Effector CD4-positive, alpha-beta T cell (primary cell): ENCODE measurements around the gene AUH.
A peak's percentile ranks its signal among the peaks of the same experiment; 100 is the strongest.
"Not testable (repeated sequence)": the region's sequence is repeated elsewhere in the genome, so short reads cannot be mapped to it uniquely, and the experiment has no call there.

Experiments used
- DNase-seq: peaks from one replicate; pipeline ENCODE4 v3.0.0-alpha.2; 2020

AUH gene

GRCh38 chr9:91202736-91203283, 158.9 kb downstream of the AUH start:
- DNase-seq, result no peak

- no peak for DNase-seq
Observed at GRCh38 chr9:91200692-91201336, 160.9 kb downstream of the AUH start.

DNA sequence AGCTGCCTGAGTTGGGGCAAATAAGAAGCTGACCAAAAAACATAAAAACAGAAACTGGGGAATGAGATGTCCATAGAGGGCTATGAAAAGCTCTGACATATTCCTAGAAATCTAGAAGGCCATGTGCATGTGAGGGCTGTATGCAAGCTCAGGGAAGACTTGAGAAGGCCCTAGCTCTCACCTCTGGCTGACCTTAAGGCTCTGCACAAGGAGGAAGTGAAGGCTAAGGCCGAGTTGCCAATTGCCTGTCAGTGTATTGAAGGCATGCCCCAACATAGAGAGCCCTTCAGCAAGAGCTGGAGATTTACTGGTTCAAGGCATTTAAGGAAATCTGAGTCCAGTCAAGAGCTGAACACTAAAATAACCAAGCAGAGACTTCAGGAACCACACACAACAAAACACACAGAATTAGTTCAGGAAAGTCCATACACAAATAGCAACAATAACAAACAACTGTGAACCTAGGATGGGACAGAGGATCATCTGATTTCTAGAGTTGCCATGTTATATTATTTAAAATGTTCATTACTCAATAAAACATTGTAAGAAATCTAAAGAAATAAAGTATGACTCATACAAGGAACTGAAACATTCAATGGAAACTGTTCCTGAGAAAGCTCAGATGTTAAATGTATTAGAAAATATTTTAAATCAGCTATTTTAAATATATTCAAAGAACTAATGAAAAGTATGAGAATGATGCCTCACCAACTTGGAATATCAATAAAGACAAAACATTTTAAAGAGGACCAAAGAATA, 161.8 kb downstream of the AUH start:
- DNase-seq, result no peak

GRCh38 chr9:91198881-91199280, 162.8 kb downstream of the AUH start:
- not testable (repeated sequence) for DNase-seq

DNA sequence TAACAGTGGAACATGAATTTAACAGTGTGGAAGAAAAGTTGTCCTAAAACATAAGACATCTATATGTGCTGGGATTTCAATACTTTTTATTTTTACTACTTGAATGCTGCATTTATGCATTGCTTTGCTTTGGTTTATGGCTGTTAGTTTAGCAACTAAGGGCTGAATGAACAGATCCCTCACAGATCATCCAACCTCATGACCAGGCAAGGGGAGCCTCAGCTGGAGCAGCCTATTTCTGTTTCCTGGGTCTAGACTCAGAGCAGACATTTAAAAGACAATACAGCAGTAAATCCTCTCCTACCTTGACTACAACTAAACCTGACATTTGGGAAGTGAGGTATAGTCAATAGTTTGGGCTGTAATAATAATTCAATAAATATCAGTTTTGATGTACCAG, 163.3 kb downstream of the AUH start:
- no peak for DNase-seq

DNA sequence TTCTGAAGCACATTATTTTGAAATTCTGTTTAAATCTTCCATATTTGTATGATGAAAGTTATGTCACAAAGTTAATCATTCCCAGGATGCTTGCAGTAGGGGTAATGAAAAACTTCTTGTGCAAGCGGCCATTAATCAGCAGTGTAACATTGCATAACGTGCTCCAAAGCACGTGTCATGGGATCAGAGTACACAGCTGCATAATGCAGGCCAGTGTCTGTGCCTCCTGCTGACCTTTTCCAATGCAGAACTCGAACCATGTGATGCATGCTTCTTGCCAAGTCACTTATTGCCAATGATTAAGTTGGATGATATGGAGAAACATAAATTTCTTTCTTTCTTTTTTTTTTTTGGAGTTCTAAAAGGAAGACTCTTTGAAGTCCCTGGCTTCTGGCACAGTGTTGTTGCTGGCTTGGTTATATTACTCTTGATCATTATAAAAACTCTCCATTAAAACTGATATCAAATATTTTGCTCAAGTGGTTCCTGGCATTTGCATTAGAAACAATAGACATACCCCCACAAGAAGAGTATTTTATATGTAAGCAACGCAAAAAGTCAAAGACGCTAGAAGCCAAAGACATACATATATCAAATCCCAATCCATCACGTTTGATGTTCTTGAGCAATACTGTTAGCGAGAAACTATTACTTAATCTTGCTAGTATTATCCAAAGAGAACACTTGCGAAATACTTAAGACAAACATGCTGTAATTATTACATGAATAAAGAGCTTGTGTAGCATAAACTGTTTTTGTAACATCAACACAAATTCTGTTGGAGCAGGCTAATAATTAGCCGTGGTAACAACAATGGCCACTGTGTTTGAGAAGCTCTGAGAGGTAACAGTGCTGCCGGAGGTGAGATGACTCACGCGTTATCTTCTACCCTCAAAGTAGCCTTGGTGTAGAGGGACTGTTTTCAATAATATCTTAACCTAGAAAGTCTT, 164.2 kb downstream of the AUH start:
- DNase-seq, result no peak

DNA sequence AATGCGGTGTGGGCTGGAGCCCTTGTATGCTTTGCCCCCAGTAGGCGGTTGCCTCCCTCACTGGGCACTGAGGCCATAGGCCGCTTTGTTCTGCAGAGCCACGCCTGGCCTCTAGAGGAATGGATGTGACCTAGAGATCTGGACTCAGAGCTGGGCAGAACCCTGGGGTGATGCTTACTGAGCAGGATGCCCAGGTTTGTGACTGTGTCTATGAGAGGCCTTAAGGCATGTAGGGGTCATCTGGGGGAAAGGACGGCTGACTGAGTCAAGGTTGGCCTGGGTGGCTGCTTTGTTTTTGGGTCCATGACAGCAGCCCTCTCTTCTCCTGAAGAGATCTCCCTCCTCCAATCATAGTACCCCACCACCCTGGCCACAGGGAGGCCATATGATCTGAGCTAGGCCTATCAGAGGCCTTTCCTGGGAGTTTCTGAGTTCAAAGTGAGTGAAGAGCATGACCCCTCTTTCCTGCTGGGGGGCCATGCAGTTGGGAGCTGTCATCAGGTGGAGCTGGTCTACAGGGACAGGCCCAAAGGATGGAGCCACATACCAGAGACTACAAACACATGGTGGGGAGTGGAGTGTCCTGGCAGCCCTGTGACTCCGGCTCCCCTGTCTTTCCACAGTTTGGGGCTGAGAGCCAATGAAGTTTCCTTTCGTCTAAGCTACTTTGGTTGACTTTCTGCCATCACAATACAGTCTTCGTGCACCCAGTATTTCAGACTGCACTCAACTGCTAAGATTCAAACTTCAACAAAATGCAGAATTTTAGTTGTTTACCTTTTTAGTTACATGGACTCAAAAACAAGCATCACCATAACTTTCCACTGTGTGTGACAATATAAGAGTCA, 165.4 kb downstream of the AUH start:
- DNase-seq, result no peak

DNA sequence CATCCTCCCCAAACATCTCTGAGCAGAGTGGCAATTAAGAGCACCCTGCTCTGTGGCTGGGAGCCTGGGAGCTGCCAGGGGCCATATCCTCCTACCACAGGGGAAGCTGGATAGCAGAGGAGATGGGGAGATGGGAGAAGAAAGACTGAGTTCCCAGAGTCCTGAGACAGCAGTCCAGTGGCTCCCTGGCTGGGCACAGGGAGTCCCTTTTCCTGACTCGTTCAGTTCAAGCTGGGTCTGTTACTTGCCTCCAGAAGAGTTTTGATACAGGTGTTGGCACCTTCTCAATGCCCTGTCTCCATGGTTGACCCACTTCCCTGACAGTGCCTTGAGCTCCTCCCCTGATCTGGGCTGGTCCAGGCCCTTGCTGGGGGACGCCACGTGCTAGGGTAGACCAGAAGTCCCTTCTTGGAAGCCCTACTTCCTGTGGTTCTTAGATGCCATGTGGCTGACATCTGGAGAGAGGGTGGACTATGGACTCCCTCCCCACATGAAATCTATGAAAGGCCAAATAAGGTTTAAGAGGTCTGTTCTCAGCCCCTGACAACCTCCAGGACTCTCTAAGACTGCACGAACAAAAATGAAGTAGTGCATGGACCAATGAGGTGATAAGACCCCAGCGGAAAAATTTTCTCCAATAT, 166.2 kb downstream of the AUH start:
- DNase-seq, result no peak

DNA sequence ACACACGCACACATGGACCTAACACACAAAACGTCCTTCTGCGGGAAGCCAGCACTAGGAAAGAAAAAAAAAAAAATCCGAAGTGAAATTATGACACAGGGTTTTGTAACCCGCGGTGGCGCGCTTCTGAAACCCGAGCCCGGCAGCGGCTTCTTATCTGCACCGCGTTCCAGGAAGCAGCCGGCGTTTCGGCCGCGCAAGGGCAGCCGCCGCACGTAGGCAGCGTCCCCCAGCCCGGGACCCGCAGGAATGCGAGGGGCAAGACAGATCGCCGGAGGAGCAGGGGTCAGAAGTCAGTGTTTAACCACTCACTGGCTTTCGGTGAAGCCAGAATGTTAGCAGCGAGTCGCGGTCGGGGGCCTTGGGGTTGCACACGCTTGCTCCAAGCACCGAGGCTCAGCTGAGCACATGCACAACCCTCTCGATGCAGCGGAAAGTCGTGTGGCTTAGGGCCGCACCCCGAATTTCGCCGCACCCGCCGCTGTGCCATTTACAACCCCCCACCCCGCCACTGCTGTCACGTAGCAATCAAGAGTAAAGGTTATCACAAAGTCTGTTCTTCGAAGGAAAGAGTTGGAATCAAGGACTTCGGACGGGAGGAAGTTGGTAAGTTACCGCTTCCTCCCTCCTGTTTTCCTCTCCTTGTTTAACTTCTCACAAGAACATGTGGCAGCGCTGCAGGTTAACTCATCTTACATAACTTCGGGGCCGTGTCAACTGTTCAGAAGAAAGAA, 167.9 kb downstream of the AUH start:
- DNase-seq, result peak; percentile 23

DNA sequence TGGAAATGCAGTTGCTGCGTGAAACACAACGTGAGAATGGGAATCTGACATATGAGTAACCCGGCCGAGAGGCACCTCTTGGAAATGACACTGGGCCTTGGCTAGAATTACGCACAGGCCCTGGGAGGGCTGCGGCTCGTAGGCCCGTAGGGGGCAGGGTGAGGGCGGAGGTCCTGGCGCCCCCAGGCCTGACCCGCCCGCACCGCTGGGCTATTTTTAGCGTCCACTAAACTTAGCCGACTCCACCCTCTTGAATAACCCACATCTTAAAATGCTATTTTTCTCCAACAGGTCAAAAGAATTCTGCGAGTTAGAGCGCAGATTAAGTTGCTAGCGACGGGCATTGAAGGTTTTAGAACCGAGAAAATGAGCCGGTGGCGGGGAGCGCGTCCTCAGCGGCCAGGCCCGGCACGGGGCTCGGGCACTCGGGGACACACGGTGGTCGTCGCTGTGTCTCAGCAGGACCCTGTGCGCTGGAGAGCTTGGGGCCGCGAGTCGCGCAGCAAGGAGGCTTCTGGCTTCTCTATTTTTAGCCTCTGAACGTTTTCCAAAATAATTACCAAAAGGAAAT, 168.5 kb downstream of the AUH start:
- peak; percentile 7 for DNase-seq

GRCh38 chr9:91192381-91193086, 169.2 kb downstream of the AUH start:
- DNase-seq, result no peak

DNA sequence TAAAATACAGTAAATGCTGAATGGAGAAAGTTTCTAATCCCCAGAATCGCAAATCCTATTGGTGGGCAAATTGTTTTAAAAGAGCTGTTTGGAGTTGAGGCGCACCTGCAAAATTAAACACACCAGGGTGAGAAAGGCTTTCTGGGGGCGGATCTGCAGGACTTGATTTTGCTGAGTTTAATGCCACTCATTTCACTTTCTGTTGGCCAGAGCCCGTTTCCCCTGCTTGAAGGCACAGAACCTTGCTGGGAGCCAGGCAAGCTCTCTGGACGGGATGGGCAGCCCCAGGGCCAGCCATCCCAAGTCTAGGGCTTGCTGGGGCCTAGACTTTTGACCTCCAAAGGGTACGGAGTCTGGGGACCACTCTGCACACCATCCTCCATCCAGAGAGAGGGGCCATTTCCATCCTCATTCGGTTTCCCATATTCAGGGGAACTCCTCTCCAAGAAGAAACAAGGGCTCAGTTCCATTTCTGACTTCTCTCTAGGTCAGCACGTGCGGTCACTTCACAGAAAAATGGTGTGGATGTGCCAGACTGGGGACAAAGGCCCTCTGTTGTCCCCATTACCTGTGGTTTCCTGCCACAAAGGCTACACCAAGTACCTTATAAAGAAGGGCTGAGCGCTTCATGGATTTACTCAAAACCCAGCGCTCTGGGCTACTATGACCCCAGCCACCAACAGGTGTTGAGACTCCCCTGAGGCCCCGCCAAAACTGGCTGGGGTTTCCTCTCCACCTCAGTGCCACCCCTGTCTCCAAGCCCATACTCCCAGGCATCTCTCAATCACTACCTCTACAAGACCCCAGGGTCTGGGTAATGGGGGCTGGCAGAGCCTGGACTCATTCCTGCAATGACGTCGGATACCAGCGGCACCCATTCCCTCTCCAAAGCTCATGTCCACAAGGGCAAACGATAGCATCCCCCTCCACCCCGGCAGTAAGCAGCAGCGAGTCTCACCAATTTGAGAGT, 170.0 kb downstream of the AUH start:
- no peak for DNase-seq

- DNase-seq, result no peak
Observed at GRCh38 chr9:91190062-91190461, 171.7 kb downstream of the AUH start.

DNA sequence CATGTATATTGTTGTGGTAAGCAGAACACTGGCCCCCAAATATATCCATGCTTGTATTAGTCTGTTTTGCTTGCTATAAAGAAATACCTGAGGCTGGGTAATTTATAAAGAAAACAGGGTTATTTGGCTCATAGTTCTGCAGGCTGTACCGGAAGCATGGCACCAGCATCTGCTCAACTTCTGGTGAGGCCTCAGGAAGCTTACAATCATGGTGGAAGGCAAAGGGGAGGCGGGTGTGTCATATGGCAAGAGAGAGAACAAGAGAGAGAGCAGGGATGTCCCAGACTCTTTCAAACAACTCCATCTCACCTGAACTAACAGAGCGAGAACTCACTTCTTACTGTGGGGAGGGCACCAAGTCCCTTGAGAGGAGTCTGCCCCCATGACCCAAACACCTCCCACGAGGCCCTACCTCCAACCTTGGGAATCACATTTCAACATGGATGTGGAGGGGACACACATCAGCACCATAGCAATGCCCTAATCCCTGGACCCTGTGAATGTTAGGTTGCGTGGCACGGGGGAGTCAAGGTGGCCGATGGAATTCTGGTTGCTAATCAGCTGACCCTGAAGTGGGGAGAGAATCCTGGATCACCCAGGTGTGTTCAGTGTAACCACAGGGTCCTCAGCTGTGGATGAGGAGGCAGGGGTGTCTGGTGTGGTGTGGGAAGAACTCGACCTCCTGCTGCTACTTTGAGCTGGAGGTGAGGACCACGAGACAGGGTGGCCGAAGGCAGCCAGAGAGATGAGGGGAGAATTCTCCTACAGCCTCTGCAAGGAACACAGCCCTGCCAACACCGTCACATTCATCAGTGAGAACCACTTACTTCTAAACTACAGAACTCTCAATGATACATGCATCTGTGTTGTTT, 172.8 kb downstream of the AUH start:
- DNase-seq, result no peak

DNA sequence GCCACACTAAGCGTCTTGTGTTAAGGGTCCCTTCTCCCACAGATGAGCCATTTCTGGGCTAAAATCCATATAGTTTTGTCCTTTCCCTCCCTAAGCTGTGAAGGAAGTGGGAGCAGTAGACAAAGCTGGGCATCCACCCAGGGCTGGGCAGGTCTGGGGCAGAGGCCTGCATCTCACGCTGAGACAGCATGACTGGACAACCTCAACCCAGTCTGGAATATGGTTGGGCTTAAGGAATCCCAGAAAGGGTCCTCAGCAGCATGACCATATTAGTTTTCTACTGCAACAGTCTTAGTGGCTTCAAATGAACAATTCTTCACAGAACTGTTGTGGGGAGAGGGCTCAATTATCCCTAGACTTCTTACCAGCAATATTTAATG, 173.8 kb downstream of the AUH start:
- no peak for DNase-seq

DNA sequence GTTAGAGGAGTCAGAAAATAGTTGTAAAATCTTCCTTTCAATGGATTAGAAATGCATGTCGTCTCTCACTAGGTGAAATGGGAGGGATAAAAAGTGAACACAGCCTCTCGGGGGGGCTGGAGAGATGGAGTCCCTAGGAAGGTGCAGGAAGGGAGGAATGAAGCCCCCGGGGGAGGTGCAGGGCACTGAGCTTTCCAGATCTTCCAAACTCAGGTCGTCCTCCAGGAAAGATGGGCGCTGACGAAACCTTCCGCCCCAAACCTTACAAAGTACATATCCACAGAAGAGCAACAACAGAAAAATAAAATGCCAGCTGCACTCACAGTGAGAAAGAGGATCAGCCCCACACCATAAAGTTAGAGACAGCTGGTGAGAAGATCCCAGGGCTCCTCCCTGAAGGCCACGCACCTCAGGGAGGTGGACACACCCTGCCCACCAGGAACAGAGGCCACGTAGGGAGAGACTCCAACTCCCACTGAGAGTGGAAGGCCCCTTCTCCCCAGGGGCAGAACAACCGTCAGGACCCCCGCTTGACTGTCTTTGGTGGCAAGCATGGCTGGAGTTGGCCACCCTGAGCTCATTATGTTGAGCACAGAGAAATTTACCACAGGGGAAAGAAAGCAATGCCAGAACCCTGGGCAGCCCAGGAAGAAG, 174.3 kb downstream of the AUH start:
- DNase-seq, result no peak

DNA sequence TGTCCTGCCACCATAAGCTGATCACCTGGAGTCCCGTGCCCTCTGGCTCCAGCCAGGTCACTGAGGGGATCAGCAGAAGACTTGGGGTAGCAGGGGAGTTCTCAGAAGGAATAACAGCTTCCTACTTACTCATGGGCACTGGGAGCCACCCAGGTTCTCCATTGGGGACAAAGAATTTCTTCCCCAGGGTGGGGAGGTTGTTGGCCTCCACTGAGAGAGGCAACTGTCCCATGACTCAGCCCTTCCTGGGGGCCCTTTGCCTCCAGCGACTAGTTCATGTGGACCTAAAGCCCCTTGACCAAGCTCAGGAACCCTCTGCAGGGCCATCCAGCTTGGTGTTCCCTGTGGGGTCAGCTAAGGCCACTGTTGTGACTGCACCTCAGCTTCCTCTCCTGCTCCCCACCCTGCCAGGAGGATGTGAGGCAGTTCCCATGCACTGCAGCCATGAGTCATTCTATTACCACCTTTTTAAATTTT, 175.0 kb downstream of the AUH start:
- no peak for DNase-seq
